ENCODE measurements around the gene YIF1A. TPM values are rescaled to one million over a fixed set of nuclear protein-coding genes. Genes with fewer than 3 reads are reported as not detected.

Gene YIF1A
- total RNA-seq, 4 donors from 2014 or later = 57.7 to 92.5 (median 85.4) TPM

DNA sequence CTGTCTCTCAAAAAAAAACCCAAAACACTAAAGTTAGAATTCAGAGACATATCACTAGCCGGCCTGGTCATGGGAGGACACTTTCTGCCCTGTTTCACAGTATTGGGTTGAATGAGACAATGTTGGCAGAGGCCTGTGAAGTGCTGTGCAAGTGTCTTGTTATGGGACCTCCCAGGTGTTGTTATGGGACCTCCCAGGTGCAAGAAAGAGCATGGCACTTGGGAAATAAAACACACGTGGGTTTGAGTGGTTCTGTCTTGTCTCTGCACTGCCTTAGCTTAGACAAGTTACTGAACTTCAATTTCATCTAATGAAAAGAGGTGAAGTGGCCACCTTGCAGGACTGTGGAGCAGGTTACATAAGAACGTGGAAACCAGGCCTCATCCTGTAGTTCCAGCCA lies 49.4 kb downstream of the YIF1A start:
- intact Hi-C loops (cut with DNase I) = no loop called here
- no peak for DNase-seq (ENCODE audit: extremely low spot score)
- Histone ChIP-seq H3K36me3 (peaks cover 23 to 100% (median 95%) of the 10 kb centered on the region in 4 donors), H3K27me3 (no peaks in the 10 kb centered on the region), H3K4me3 (no peak overlapping the region), H3K4me1 (no peaks in the 10 kb centered on the region), H3K9me3 (no peaks in the 10 kb centered on the region), H3K27ac (replicated peaks in 1 of 4) (no peak overlapping the region)
- 66% methylated on average over 3 of the region's 3 CpGs for WGBS
- TF ChIP-seq POLR2AphosphoS5 (IDR thresholded peaks at IDR 0.05) (no peak), EP300 (IDR thresholded peaks at IDR 0.05) (no peak), POLR2A (IDR thresholded peaks at IDR 0.05; ENCODE audit: low read depth) (no peak)
- TF ChIP-seq, protein P1, sequence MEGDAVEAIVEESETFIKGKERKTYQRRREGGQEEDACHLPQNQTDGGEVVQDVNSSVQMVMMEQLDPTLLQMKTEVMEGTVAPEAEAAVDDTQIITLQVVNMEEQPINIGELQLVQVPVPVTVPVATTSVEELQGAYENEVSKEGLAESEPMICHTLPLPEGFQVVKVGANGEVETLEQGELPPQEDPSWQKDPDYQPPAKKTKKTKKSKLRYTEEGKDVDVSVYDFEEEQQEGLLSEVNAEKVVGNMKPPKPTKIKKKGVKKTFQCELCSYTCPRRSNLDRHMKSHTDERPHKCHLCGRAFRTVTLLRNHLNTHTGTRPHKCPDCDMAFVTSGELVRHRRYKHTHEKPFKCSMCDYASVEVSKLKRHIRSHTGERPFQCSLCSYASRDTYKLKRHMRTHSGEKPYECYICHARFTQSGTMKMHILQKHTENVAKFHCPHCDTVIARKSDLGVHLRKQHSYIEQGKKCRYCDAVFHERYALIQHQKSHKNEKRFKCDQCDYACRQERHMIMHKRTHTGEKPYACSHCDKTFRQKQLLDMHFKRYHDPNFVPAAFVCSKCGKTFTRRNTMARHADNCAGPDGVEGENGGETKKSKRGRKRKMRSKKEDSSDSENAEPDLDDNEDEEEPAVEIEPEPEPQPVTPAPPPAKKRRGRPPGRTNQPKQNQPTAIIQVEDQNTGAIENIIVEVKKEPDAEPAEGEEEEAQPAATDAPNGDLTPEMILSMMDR (IDR thresholded peaks at IDR 0.05) = no peak

GRCh38 chr11:66238786-66239413 lies 50.0 kb downstream of the YIF1A start:
- Histone ChIP-seq H3K9me3 (no peaks in the 10 kb centered on the region), H3K4me1 (no peaks in the 10 kb centered on the region), H3K36me3 (peaks cover 29 to 100% (median 95%) of the 10 kb centered on the region in 4 donors), H3K27me3 (no peaks in the 10 kb centered on the region), H3K27ac (replicated peaks in 1 of 4) (no peak overlapping the region), H3K4me3 (no peak overlapping the region)
- intact Hi-C loops (cut with DNase I) = no loop called here
- TF ChIP-seq POLR2AphosphoS5 (IDR thresholded peaks at IDR 0.05) = no peak
- TF ChIP-seq POLR2A (IDR thresholded peaks at IDR 0.05; ENCODE audit: low read depth) = no peak
- no peak for TF ChIP-seq EP300 (IDR thresholded peaks at IDR 0.05)
- TF ChIP-seq, protein P1 (IDR thresholded peaks at IDR 0.05) = no peak
- no peak for DNase-seq (ENCODE audit: extremely low spot score)
- 95% methylated on average over 17 of the region's 17 CpGs for WGBS

DNA sequence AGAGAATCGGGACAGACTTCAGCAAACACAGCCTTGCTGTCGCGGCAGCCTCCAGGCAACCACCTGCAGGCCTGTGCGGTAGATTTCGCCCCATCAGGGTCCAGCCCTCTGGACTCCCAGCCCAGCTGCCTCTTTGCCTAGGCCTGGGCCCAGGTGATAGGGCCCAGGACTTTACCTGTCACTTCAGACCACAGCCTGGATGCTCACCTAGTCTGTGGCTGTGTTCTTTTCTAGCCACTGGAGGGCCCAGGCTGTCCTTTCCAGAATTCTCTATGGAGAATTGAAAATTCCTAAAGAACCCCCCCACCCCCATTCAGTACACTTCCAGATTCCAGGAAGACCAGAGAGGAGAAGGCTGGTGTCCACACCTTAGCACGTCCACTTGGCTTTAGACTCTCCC lies 51.1 kb downstream of the YIF1A start:
- 89% methylated on average over 6 of the region's 6 CpGs for WGBS
- Histone ChIP-seq H3K27ac (replicated peaks in 1 of 4) (no peak overlapping the region), H3K9me3 (no peaks in the 10 kb centered on the region), H3K36me3 (peaks cover 39 to 100% (median 95%) of the 10 kb centered on the region in 4 donors), H3K4me3 (no peak overlapping the region), H3K27me3 (no peaks in the 10 kb centered on the region), H3K4me1 (no peaks in the 10 kb centered on the region)
- intact Hi-C loops (cut with DNase I) = no loop called here
- no peak for TF ChIP-seq EP300 (IDR thresholded peaks at IDR 0.05)
- TF ChIP-seq POLR2AphosphoS5 (IDR thresholded peaks at IDR 0.05) = no peak
- no peak for TF ChIP-seq POLR2A (IDR thresholded peaks at IDR 0.05; ENCODE audit: low read depth)
- TF ChIP-seq, protein P1 (IDR thresholded peaks at IDR 0.05) = no peak
- DNase-seq (ENCODE audit: extremely low spot score) = no peak

DNA sequence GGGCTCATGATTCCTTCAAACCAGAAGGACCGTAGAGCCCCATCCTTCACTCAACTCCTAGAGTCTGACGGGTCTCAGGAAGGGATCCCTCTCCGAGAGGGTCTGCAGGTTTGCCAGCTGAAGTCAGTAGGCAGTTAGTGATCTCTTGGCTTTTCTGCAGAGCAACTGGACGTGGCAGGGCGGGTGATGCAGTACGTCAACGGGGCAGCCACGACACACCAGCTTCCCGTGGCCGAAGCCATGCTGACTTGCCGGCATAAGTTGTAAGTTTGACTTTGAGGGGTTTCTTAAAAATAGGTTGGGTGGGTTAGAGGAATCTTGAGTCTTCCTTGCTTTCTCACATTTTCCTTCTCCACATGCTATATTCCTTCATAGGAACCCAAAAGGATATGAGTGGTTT lies 53.8 kb downstream of the YIF1A start:
- Histone ChIP-seq H3K4me3 (no peak overlapping the region), H3K36me3 (peaks cover 54 to 100% (median 96%) of the 10 kb centered on the region in 4 donors), H3K27me3 (no peaks in the 10 kb centered on the region), H3K9me3 (no peaks in the 10 kb centered on the region), H3K27ac (replicated peaks in 1 of 4) (no peak overlapping the region), H3K4me1 (no peaks in the 10 kb centered on the region)
- 88% methylated on average over 10 of the region's 11 CpGs for WGBS
- intact Hi-C loops (cut with DNase I) = no loop called here
- DNase-seq (ENCODE audit: extremely low spot score) = no peak
- TF ChIP-seq POLR2AphosphoS5 (IDR thresholded peaks at IDR 0.05) (no peak), EP300 (IDR thresholded peaks at IDR 0.05) (no peak), POLR2A (IDR thresholded peaks at IDR 0.05; ENCODE audit: low read depth) (no peak)
- TF ChIP-seq, protein P1 (IDR thresholded peaks at IDR 0.05) = no peak

Other genes starting within 250 kb of the YIF1A start
- 1 to 10 TPM in 3 of 4 donors, under 1 TPM in 1; 0.83 to 7.4 (median 3.3) TPM for gene GAL3ST3, start 240.0 kb downstream of the YIF1A start, total RNA-seq
- 100 to 1,000 TPM; 117 to 160 (median 137) TPM for gene SF3B2, start 236.8 kb downstream of the YIF1A start, total RNA-seq
- 10 to 100 TPM; 37.1 to 97.8 (median 54.3) TPM for gene PACS1, start 218.9 kb downstream of the YIF1A start, total RNA-seq
- gene KLC2, start 31.4 kb downstream of the YIF1A start, total RNA-seq = 10 to 100 TPM; 24.7 to 53.5 (median 36.7) TPM
- gene RAB1B, start 20.5 kb downstream of the YIF1A start, total RNA-seq = 100 to 1,000 TPM in 3 of 4 donors, 10 to 100 TPM in 1; 97.2 to 163 (median 132) TPM
- gene CNIH2, start 11.0 kb downstream of the YIF1A start, total RNA-seq = under 1 TPM in 1 of 4 donors, not detected in 3; 0.40 TPM
- gene TMEM151A, start 2.8 kb upstream of the YIF1A start, total RNA-seq = under 1 TPM; 0.42 to 0.71 (median 0.54) TPM
- gene CD248, start 27.9 kb upstream of the YIF1A start, total RNA-seq = 10 to 100 TPM; 23.0 to 83.8 (median 33.0) TPM
- gene RIN1, start 47.3 kb upstream of the YIF1A start, total RNA-seq = 1 to 10 TPM; 3.1 to 6.6 (median 4.5) TPM
- 10 to 100 TPM; 22.8 to 35.1 (median 34.1) TPM for gene BRMS1, start 56.0 kb upstream of the YIF1A start, total RNA-seq
- 10 to 100 TPM; 32.0 to 71.4 (median 50.0) TPM for gene B4GAT1, start 58.5 kb upstream of the YIF1A start, total RNA-seq
- gene SLC29A2, start 82.6 kb upstream of the YIF1A start, total RNA-seq = 1 to 10 TPM in 3 of 4 donors, under 1 TPM in 1; 0.50 to 3.6 (median 1.7) TPM
- 1 to 10 TPM; 1.2 to 2.9 (median 1.5) TPM for gene NPAS4, start 131.9 kb upstream of the YIF1A start, total RNA-seq
- 10 to 100 TPM; 46.1 to 51.5 (median 48.7) TPM for gene MRPL11, start 149.7 kb upstream of the YIF1A start, total RNA-seq
- gene PELI3, start 177.8 kb upstream of the YIF1A start, total RNA-seq = 10 to 100 TPM; 28.7 to 50.4 (median 37.7) TPM
- 10 to 100 TPM; 17.8 to 33.3 (median 20.2) TPM for gene DPP3, start 191.3 kb upstream of the YIF1A start, total RNA-seq
- gene BBS1, start 221.5 kb upstream of the YIF1A start, total RNA-seq = 10 to 100 TPM; 68.1 to 78.5 (median 73.1) TPM

Measured in esophagus muscularis mucosa (tissue), 4 donors.